Gastrocnemius medialis (tissue), 4 donors: Measurements from ENCODE around the gene C1GALT1C1L. TPM values are rescaled to one million over a fixed set of nuclear protein-coding genes. Genes with fewer than 3 reads are reported as not detected.
"Not testable (repeated sequence)": the region's sequence is repeated elsewhere in the genome, so short reads cannot be mapped to it uniquely, and the experiment has no call there.

Experiments used
- ATAC-seq, 2 donors: fragments of 150-250 bp; one replicate each; pipeline ENCODE4 v1.9.1; 2016
- DNase-seq, 2 donors: peaks; one replicate each; pipeline ENCODE4 v3.0.0-alpha.2; 2019
- H3K27ac ChIP-seq, 4 donors: fragments of 200-600 bp; sonication (generic); 1 replicate in 1 of 4; 2 replicates in 3 of 4; pipeline ENCODE4 v1.5.1; 2016 to 2018; ENCODE audit warnings: mild to moderate bottlenecking in 2 of 4, moderate library complexity in 1 of 4
- H3K27me3 ChIP-seq, 3 donors: fragments of 200-600 bp; sonication (generic) in 2 of 3; 1 replicate in 1 of 3; 2 replicates in 2 of 3; pipeline versions ENCODE4 v1.5.1 to v1.6.0; 2016 to 2019; ENCODE audit warnings: mild to moderate bottlenecking in 1 of 3, moderate library complexity in 1 of 3
- H3K36me3 ChIP-seq, 2 donors: fragments of 200-600 bp; sonication (generic) in 1 of 2; one replicate each; pipeline ENCODE4 v1.5.1; 2017 to 2018
- H3K4me1 ChIP-seq, 2 donors: fragments of 200-600 bp; sonication (generic) in 1 of 2; one replicate each; pipeline ENCODE4 v1.5.1; 2016 to 2017; ENCODE audit warnings: mild to moderate bottlenecking in 2 of 2
- H3K4me3 ChIP-seq, 4 donors: fragments of 200-600 bp; sonication (generic) in 3 of 4; 1 replicate in 1 of 4; 2 replicates in 3 of 4; pipeline ENCODE4 v1.5.1; 2016 to 2019; ENCODE audit warnings: mild to moderate bottlenecking in 2 of 4
- H3K9me3 ChIP-seq, 3 donors: fragments of 200-600 bp; sonication (generic) in 2 of 3; 1 replicate in 1 of 3; 2 replicates in 2 of 3; pipeline ENCODE4 v1.5.1; 2016 to 2019
- CTCF ChIP-seq, 5 experiments: fragments of 450-650 bp in 3 of 5; fragments of 200-600 bp in 2 of 5; sonication (generic) in 2 of 5; IDR thresholded peaks in 4 of 5; conservative IDR thresholded peaks in 1 of 5; 1 replicate in 4 of 5; 2 replicates in 1 of 5; pipeline ENCODE4 v1.5.1; 2016 to 2019; ENCODE audit warnings: antibody characterized with exemption in 5 of 5, mild to moderate bottlenecking in 3 of 5, moderate library complexity in 3 of 5
- POLR2A ChIP-seq, 2 donors: fragments of 450-650 bp; IDR thresholded peaks; one replicate each; pipeline ENCODE4 v1.6.1; 2017; ENCODE audit warnings: antibody characterized with exemption in 2 of 2, mild to moderate bottlenecking in 2 of 2, moderate library complexity in 2 of 2
- in situ Hi-C, 4 donors: fragments of 200-750 bp; cut with MboI; loops; one replicate each; pipeline versions ENCODE4 v1.15.0 to v1.8.0; 2017; ENCODE audit warnings: low sequenced_read_pairs in 4 of 4
- intact Hi-C: fragments of 100-400 bp; cut with DNase I; formaldehyde crosslinking; loops from one replicate; pipeline ENCODE4 v1.15.1; 2023; ENCODE audit warnings: low total_unique reads
- total RNA-seq, 4 donors: library from RNA; depleted of rRNA; stranded (reverse); fragments of >200 nt; gene quantifications; one replicate each; pipeline versions ENCODE4 v1.1.0 to v1.2.3, GENCODE V29; 2016

C1GALT1C1L gene
- total RNA-seq, 4 donors from 2014 or later: 0.59 TPM; not detected in 3

- Histone ChIP-seq H3K27ac (peak within 1 kb of the TSS; percentile 41 to 55 (median 51)), H3K36me3 (no peaks in the 10 kb centered on the region), H3K4me3 (peak within 1 kb of the TSS; percentile 63 to 73 (median 68)), H3K9me3 (no peaks in the 10 kb centered on the region), H3K4me1 (peaks cover 3 to 12% of the 10 kb centered on the region in 2 donors), H3K27me3 (peaks cover 16 to 33% (median 22%) of the 10 kb centered on the region in 3 donors)
- intact Hi-C loops: no loop called here
- in situ Hi-C loops: no loop called here
- ATAC-seq (peak; percentile 80 to 86), DNase-seq (peak; percentile 70 to 79)
- TF ChIP-seq CTCF (IDR thresholded peaks at IDR 0.05 in 4 of 5, conservative IDR thresholded peaks at IDR 0.05 in 1 of 5) (no peak), POLR2A (IDR thresholded peaks at IDR 0.05) (peak; percentile 27 to 62)
Observed at GRCh38 chr2:43637030-43637803, 39.0 kb downstream of the C1GALT1C1L start, which contains the start of gene PLEKHH2. Gene PLEKHH2 (plus strand): TSS chr2:43637260. CDS start chr2:43644674, 7,414 bp downstream.

GRCh38 chr2:43636621-43637020 is 39.6 kb downstream of the C1GALT1C1L start:
- no peak for ATAC-seq
- Histone ChIP-seq H3K9me3 (no peaks in the 10 kb centered on the region), H3K36me3 (no peaks in the 10 kb centered on the region), H3K4me1 (peaks cover 3 to 12% of the 10 kb centered on the region in 2 donors), H3K4me3 (peak overlapping the region; percentile 63 to 73 (median 68)), H3K27me3 (peaks cover 16 to 33% (median 22%) of the 10 kb centered on the region in 3 donors), H3K27ac (no peak overlapping the region)
- intact Hi-C loops: no loop called here
- DNase-seq: no peak
- TF ChIP-seq POLR2A (IDR thresholded peaks at IDR 0.05) (no peak), CTCF (IDR thresholded peaks at IDR 0.05 in 4 of 5, conservative IDR thresholded peaks at IDR 0.05 in 1 of 5) (no peak)
- in situ Hi-C loops: no loop called here

GRCh38 chr2:43636153-43636552 is 40.1 kb downstream of the C1GALT1C1L start:
- in situ Hi-C loops, ATAC-seq, H3K36me3 ChIP-seq, H3K9me3 ChIP-seq, H3K27ac ChIP-seq, DNase-seq, H3K4me3 ChIP-seq, intact Hi-C loops: not testable (repeated sequence)
- Histone ChIP-seq H3K4me1 (peaks cover 3 to 12% of the 10 kb centered on the region in 2 donors), H3K27me3 (peaks cover 16 to 33% (median 22%) of the 10 kb centered on the region in 3 donors)

GRCh38 chr2:43634604-43635306 is 41.5 kb downstream of the C1GALT1C1L start:
- no peak overlapping the region for H3K27ac ChIP-seq
- intact Hi-C loops: no loop called here
- H3K27me3 ChIP-seq: peaks cover 16 to 33% (median 22%) of the 10 kb centered on the region in 3 donors
- no peaks in the 10 kb centered on the region for H3K9me3 ChIP-seq
- ATAC-seq: no peak
- in situ Hi-C loops: no loop called here
- H3K36me3 ChIP-seq: no peaks in the 10 kb centered on the region
- H3K4me3 ChIP-seq: peak overlapping the region in 1 of 4 donors; percentile 6
- no peak for TF ChIP-seq CTCF (IDR thresholded peaks at IDR 0.05 in 4 of 5, conservative IDR thresholded peaks at IDR 0.05 in 1 of 5)
- TF ChIP-seq POLR2A (IDR thresholded peaks at IDR 0.05): no peak
- no peak for DNase-seq
- H3K4me1 ChIP-seq: peaks cover 3 to 12% of the 10 kb centered on the region in 2 donors
